GM12873 (cell line): ENCODE results near the gene DPEP1.

ENCODE experiments used
- TF ChIP-seq, protein P1 (sequence below): IDR thresholded peaks from 2 replicates; pipeline ENCODE4 v1.5.1; 2012; ENCODE audit warnings: low read depth, mild to moderate bottlenecking, moderate library complexity, low read length, control low read depth; ENCODE audit not compliant: insufficient read depth; ENCODE audit errors: missing control alignments

Gene DPEP1

DNA sequence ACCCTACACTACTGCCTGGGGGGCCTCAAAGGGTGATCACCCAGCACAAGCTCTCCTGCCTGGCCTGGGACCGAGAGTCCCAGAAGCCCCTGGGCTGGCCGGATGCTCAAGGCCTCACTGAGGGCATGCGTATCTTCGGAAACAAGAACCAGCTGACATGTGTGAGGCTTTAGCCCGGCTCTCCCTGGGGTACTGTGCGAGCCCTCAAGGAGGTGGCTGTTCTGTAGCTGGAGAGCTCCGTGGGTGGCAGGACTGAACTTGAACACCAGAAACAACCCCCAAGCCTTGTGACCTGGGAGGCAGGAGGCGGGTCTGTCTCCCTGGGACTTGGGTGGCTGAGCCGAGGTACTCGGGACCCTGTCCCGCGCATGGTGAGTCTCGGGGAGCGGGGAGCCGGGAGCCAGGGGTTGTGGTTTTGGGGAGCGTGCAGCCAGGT is 7.0 kb downstream of the DPEP1 start:
- TF ChIP-seq, protein P1, sequence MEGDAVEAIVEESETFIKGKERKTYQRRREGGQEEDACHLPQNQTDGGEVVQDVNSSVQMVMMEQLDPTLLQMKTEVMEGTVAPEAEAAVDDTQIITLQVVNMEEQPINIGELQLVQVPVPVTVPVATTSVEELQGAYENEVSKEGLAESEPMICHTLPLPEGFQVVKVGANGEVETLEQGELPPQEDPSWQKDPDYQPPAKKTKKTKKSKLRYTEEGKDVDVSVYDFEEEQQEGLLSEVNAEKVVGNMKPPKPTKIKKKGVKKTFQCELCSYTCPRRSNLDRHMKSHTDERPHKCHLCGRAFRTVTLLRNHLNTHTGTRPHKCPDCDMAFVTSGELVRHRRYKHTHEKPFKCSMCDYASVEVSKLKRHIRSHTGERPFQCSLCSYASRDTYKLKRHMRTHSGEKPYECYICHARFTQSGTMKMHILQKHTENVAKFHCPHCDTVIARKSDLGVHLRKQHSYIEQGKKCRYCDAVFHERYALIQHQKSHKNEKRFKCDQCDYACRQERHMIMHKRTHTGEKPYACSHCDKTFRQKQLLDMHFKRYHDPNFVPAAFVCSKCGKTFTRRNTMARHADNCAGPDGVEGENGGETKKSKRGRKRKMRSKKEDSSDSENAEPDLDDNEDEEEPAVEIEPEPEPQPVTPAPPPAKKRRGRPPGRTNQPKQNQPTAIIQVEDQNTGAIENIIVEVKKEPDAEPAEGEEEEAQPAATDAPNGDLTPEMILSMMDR = no peak

GRCh38 chr16:89621136-89621697 is 7.8 kb downstream of the DPEP1 start:
- TF ChIP-seq, protein P1 = no peak

- TF ChIP-seq, protein P1 = no peak
These were observed 8.4 kb downstream of the DPEP1 start for GRCh38 chr16:89621698-89622409.

DNA sequence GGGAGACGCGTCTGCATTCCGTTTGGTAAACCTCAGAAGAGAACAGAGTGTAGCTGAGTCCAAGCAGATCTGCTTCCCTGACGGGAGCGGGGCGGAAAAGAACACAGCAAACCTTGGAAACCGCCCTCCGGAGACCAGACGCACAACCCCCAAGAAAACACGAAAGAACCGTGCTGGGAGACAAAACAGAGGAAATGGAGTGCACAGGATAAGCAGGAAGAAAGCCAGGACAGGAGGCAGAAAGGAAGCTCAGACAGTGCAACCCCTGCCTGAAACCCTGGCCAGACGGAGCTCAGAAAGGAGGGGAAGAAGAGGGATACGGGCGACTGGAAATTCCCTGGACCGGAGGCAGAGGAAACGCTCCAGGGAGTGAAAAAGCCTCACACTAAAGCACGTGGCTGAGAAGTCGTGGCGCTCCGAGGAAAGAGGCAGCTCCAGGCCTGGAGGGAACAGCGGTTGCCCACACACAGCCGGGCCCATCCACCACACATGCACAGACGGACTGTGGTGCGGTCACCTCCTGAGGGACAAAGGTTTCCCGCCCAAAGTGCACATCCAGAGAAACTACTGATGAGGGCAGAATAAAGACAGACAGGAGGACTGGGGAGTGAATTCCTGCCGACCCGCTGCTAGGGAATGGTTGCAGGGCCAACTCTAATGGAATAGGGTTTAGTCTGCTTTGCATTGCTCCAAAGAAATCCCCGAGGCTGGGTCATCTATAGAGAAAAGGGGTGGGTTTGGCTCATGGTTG is 10.2 kb downstream of the DPEP1 start:
- TF ChIP-seq, protein P1 = no peak

- TF ChIP-seq, protein P1 = no peak
These were observed 11.6 kb downstream of the DPEP1 start for GRCh38 chr16:89624777-89625761.

DNA sequence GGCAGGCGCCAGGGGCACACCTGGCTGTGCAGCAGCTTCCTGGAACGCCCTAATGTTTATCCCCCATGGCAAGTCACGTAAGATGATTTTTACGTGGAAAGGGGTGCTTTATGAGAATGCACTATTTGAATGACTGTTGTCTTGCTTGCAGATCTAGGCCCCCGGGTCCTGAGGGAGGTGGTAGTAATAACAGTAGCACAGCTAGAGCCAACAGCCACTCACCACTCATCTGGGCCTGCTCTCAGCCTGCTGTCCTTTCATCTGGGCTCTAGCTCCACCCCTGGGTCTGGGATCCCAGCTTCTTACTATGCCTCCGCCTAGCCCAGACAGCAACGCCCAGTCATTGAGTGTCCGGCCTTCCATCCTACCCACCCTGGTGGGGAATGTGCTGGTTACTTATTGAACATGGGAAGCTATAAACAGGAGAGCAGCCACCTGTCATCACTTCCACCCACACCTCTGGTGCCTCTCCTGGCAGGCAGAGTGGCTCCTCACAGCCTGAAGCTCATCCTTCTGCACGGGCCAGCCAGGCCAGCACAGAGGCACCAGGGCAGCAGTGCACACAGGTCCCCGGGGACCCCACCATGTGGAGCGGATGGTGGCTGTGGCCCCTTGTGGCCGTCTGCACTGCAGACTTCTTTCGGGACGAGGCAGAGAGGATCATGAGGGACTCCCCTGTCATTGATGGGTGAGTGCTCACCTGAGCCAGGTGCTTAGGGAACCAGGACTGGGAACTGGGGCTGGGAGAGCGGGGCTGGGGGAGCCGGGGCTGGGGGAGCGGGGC is 16.6 kb downstream of the DPEP1 start:
- TF ChIP-seq, protein P1 = no peak
